CD4-positive, alpha-beta T cell treated with Interferon gamma for 1 hour (primary cell): Measurements from ENCODE around the gene GINS3.
A peak's percentile ranks its signal among the peaks of the same experiment; 100 is the strongest.
"Not testable (repeated sequence)": the region's sequence is repeated elsewhere in the genome, so short reads cannot be mapped to it uniquely, and the experiment has no call there.

Experiments used
- DNase-seq: peaks from one replicate; pipeline ENCODE4 v3.0.0-alpha.2; 2020

GINS3 gene

GRCh38 chr16:58393138-58393504 is 850 bp downstream of the GINS3 start:
- DNase-seq = no peak

- DNase-seq = not testable (repeated sequence)
These were observed 4.6 kb downstream of the GINS3 start for GRCh38 chr16:58396897-58397296.

- DNase-seq = no peak
These were observed 7.7 kb downstream of the GINS3 start for GRCh38 chr16:58399718-58400633.

- not testable (repeated sequence) for DNase-seq
These were observed 9.0 kb downstream of the GINS3 start for GRCh38 chr16:58401305-58401704.

- no peak for DNase-seq
These were observed 10.5 kb downstream of the GINS3 start for GRCh38 chr16:58402796-58403195.

GRCh38 chr16:58409316-58409973 is 17.2 kb downstream of the GINS3 start:
- no peak for DNase-seq

- DNase-seq = no peak
These were observed 19.1 kb downstream of the GINS3 start for GRCh38 chr16:58411336-58411735.

- no peak for DNase-seq
These were observed 19.7 kb downstream of the GINS3 start for GRCh38 chr16:58411736-58412614.

- DNase-seq = not testable (repeated sequence)
These were observed 20.3 kb downstream of the GINS3 start for GRCh38 chr16:58412615-58412970.

- DNase-seq = no peak
These were observed 21.1 kb downstream of the GINS3 start for GRCh38 chr16:58413359-58413758.

- no peak for DNase-seq
These were observed 22.7 kb downstream of the GINS3 start for GRCh38 chr16:58415003-58415402.

GRCh38 chr16:58415961-58416360 is 23.7 kb downstream of the GINS3 start:
- not testable (repeated sequence) for DNase-seq

- DNase-seq = no peak
These were observed 24.8 kb downstream of the GINS3 start for GRCh38 chr16:58417035-58417434.

GRCh38 chr16:58417600-58417999 is 25.3 kb downstream of the GINS3 start:
- no peak for DNase-seq

GRCh38 chr16:58418026-58418425 is 25.8 kb downstream of the GINS3 start:
- no peak for DNase-seq

GRCh38 chr16:58418601-58419000 is 26.3 kb downstream of the GINS3 start:
- no peak for DNase-seq

- no peak for DNase-seq
These were observed 27.1 kb downstream of the GINS3 start for GRCh38 chr16:58419241-58419990.

- DNase-seq = no peak
These were observed 28.8 kb downstream of the GINS3 start for GRCh38 chr16:58421059-58421458.

GRCh38 chr16:58421529-58421928 is 29.3 kb downstream of the GINS3 start:
- DNase-seq = no peak

- DNase-seq = no peak
These were observed 30.5 kb downstream of the GINS3 start for GRCh38 chr16:58422809-58423208.

- DNase-seq = no peak
These were observed 33.0 kb downstream of the GINS3 start for GRCh38 chr16:58425245-58425644.

- peak; percentile 30 for DNase-seq
These were observed 33.7 kb downstream of the GINS3 start for GRCh38 chr16:58425756-58426494.
